ENCODE results near the gene PLEKHA3.

The PLEKHA3 gene

DNA sequence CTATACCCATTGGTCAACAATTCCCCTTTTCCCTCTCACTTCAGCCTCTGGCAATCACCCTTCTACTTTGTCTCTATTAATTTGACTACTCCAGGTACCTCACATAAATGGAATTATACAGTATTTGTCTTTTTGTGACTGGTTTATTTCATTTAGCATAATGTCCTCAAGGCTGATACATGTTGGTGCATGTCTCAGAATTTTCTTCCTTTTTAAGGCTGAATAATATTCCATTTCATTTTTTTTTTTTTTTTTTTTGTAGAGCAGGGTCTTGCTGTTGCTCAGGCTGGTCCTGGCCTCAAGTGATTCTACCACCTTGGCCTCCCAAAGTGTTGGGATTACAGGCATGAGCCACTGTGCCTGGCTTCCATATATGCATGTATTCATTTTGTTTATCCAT lies 3.8 kb upstream of the PLEKHA3 start:
- no peaks in the 10 kb centered on the region for H3K27me3 ChIP-seq (replicated peaks)
- no peak overlapping the region for H3K27ac ChIP-seq
- DNase-seq, result no peak
- no peaks in the 10 kb centered on the region for H3K36me3 ChIP-seq (replicated peaks)
- TF ChIP-seq, protein P1, sequence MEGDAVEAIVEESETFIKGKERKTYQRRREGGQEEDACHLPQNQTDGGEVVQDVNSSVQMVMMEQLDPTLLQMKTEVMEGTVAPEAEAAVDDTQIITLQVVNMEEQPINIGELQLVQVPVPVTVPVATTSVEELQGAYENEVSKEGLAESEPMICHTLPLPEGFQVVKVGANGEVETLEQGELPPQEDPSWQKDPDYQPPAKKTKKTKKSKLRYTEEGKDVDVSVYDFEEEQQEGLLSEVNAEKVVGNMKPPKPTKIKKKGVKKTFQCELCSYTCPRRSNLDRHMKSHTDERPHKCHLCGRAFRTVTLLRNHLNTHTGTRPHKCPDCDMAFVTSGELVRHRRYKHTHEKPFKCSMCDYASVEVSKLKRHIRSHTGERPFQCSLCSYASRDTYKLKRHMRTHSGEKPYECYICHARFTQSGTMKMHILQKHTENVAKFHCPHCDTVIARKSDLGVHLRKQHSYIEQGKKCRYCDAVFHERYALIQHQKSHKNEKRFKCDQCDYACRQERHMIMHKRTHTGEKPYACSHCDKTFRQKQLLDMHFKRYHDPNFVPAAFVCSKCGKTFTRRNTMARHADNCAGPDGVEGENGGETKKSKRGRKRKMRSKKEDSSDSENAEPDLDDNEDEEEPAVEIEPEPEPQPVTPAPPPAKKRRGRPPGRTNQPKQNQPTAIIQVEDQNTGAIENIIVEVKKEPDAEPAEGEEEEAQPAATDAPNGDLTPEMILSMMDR (IDR thresholded peaks at IDR 0.05; ENCODE audit: low read depth, low read length, missing control alignments), result no peak
- in situ Hi-C loops (cut with HindIII; ENCODE audit: low pct_ligation_motif_present, low sequenced_read_pairs), result no loop called here
- peak overlapping the region; percentile 32 for H3K4me3 ChIP-seq (ENCODE audit: low read depth, low read length)

DNA sequence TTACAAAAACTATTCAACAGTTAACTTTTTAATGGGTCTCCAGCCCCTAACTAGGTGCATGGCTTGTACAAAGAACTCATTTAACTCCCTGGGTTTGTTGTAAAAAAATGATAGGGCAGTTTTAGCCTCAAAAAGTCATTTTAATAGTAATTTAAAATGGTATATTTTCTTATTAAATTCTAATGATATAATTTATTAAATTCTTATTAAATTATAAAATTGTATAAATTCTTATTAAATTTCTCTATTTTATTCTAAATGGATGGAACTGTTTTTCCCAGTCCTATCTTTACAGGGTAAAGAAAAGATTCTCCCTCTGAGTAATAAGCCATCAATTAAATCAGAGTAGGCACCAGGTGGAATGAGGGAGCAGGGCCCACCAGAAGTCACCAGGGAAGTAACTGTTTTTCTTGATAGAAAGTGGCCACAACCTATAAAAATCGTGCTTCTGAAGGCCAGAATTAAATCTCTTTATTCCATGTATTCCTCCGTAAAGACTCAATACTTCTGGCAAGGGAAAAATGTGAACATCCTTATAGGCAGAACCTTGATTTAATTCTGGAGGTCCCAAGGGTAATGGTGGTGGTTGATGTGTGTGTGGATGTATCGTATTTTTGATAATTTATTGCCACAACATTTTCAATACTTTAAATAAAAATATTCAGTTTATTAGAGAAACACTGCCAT lies 2.7 kb upstream of the PLEKHA3 start:
- TF ChIP-seq, protein P1 (IDR thresholded peaks at IDR 0.05; ENCODE audit: low read depth, low read length, missing control alignments), result no peak
- in situ Hi-C loops (cut with HindIII; ENCODE audit: low pct_ligation_motif_present, low sequenced_read_pairs), result no loop called here
- Histone ChIP-seq H3K27me3 (replicated peaks) (no peaks in the 10 kb centered on the region), H3K4me3 (ENCODE audit: low read depth, low read length) (peak overlapping the region; percentile 77), H3K36me3 (replicated peaks) (no peaks in the 10 kb centered on the region), H3K27ac (peak overlapping the region; percentile 88)
- DNase-seq, result no peak

DNA sequence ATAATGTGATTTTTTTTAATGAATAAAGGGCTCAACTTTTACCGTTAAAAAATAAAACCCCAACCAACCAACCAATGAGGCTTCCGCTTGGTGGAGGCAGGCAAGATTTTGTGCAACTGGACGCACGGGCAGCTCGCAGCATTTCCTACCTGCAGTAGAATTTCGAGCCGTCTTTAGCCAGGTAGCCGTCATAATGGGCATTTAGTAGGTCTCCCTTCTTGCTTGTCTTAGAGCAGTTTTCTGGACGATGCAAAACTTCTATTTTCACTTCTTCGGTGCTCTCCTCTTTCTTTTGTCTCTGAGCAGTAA lies 2.2 kb upstream of the PLEKHA3 start:
- peak overlapping the region; percentile 77 for H3K4me3 ChIP-seq (ENCODE audit: low read depth, low read length)
- TF ChIP-seq, protein P1 (IDR thresholded peaks at IDR 0.05; ENCODE audit: low read depth, low read length, missing control alignments), result no peak
- H3K27me3 ChIP-seq (replicated peaks), result no peaks in the 10 kb centered on the region
- no peaks in the 10 kb centered on the region for H3K36me3 ChIP-seq (replicated peaks)
- H3K27ac ChIP-seq, result peak overlapping the region; percentile 88
- no peak for DNase-seq
- in situ Hi-C loops (cut with HindIII; ENCODE audit: low pct_ligation_motif_present, low sequenced_read_pairs), result no loop called here

DNA sequence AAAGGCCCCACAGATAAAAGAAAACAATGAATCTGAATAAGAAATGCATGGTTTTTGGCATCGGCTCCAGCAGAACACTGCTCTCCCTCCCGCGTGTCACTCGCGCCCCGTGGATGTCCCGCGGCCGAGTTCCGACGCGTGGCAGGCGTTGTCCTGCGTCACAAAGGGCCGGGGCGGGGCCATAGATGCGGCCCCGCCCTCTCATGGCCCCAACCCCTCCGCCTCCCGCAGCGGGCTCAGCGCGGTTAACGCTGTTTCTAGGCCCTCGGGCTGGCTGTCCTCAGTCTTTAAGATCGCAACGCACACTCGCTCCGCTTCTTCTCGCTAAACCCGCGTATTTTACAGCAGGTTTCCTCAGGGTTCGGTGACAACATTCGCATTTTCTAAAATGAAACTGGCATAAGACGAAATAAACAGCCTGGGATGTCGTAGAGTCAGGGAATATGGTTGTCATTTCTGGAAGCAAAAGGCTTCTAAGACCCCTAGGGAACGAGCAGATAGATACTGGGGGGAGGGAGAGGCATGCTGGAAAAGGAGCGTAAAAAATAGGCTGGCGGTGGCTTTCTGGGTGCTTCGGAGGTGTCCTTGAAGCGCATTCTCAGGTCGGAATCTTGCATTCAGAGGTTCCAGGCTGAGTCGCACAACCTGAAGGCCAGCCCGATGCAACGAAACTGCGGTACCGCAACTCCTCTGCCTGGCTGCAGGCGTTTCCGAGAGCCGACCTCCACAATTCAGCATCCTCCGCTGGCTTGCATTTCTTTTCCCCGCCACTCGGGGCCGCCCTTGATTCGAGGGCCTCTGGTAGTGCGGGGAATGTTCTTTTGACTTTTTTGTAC lies 1.6 kb upstream of the PLEKHA3 start, which contains the start of gene FKBP7:
Gene FKBP7, minus strand, starts transcription at position 162 of the 836 bp plus-strand sequence. Its CDS starts 101 bp downstream, at position 61.
- in situ Hi-C loops (cut with HindIII; ENCODE audit: low pct_ligation_motif_present, low sequenced_read_pairs), result no loop called here
- peak within 1 kb of the TSS; percentile 88 for H3K27ac ChIP-seq
- TF ChIP-seq, protein P1 (IDR thresholded peaks at IDR 0.05; ENCODE audit: low read depth, low read length, missing control alignments), result peak; percentile 84
- peak within 1 kb of the TSS; percentile 77 for H3K4me3 ChIP-seq (ENCODE audit: low read depth, low read length)
- no peaks in the 10 kb centered on the region for H3K27me3 ChIP-seq (replicated peaks)
- no peaks in the 10 kb centered on the region for H3K36me3 ChIP-seq (replicated peaks)
- peak; percentile 79 for DNase-seq

DNA sequence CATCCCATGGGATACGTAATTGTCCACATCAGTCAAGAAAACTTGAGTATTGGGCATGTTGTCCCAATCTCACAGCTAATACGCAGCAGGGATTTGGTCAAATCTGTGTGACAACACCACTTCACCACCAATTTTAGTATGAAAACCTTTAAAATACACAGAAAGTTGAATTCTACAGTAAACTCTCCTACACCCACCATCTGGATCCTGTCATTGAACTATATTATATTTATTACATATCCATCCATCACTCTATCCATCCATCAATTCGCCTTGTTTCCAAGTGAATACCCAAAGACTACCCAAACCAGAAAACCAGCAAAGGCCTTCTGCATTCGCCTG lies 1.0 kb upstream of the PLEKHA3 start:
- no peaks in the 10 kb centered on the region for H3K27me3 ChIP-seq (replicated peaks)
- peak overlapping the region; percentile 77 for H3K4me3 ChIP-seq (ENCODE audit: low read depth, low read length)
- TF ChIP-seq, protein P1 (IDR thresholded peaks at IDR 0.05; ENCODE audit: low read depth, low read length, missing control alignments), result no peak
- DNase-seq, result no peak
- in situ Hi-C loops (cut with HindIII; ENCODE audit: low pct_ligation_motif_present, low sequenced_read_pairs), result no loop called here
- peak overlapping the region; percentile 88 for H3K27ac ChIP-seq
- H3K36me3 ChIP-seq (replicated peaks), result no peaks in the 10 kb centered on the region

Measured in brain microvascular endothelial cell (primary cell).